HEK293 (cell line): ENCODE data around the gene CAMK2G.

Experiments
- HOXA7 ChIP-seq: sonication (generic); formaldehyde crosslinking; IDR thresholded peaks from 2 replicates; pipeline ENCODE4 v1.8.1; 2022; ENCODE audit warnings: missing genetic modification reagents, borderline replicate concordance
- PRDM1 ChIP-seq: fragments of 450-650 bp; formaldehyde crosslinking; IDR thresholded peaks from 2 replicates; pipeline ENCODE4; 2016; ENCODE audit warnings: missing biosample characterization, missing genetic modification characterization
- SETDB1 ChIP-seq: IDR thresholded peaks from one replicate; pipeline ENCODE4 v1.6.1; 2017; ENCODE audit warnings: mild to moderate bottlenecking, low read length, moderate library complexity, mixed read lengths; ENCODE audit not compliant: insufficient read length
- SP2 ChIP-seq: fragments of 450-650 bp; formaldehyde crosslinking; IDR thresholded peaks from 2 replicates; pipeline ENCODE4 v1.5.1; 2016; ENCODE audit warnings: missing biosample characterization, missing genetic modification characterization
- ZBTB21 ChIP-seq: fragments of 450-650 bp; formaldehyde crosslinking; IDR thresholded peaks from 2 replicates; pipeline ENCODE4 v1.5.1; 2017; ENCODE audit warnings: missing biosample characterization, missing genetic modification characterization
- ZBTB7A ChIP-seq: fragments of 450-650 bp; formaldehyde crosslinking; IDR thresholded peaks from 2 replicates; pipeline ENCODE4 v1.5.1; 2016; ENCODE audit warnings: low read depth, missing biosample characterization, missing genetic modification characterization
- ZNF138 ChIP-seq: fragments of 450-650 bp; formaldehyde crosslinking; IDR thresholded peaks from 2 replicates; pipeline ENCODE4 v1.5.1; 2016; ENCODE audit warnings: missing biosample characterization, missing genetic modification characterization, borderline replicate concordance
- ZNF510 ChIP-seq: fragments of 450-650 bp; formaldehyde crosslinking; IDR thresholded peaks from 2 replicates; pipeline ENCODE4 v1.5.1; 2018; ENCODE audit warnings: mild to moderate bottlenecking, missing genetic modification characterization, missing biosample characterization; ENCODE audit not compliant: insufficient replicate concordance
- ZNF558 ChIP-seq: fragments of 450-650 bp; formaldehyde crosslinking; IDR thresholded peaks from 2 replicates; pipeline ENCODE4 v1.5.1; 2016; ENCODE audit warnings: missing biosample characterization, missing genetic modification characterization
- TF ChIP-seq, protein P1 (sequence below): fragments of 450-650 bp; formaldehyde crosslinking; IDR thresholded peaks from 2 replicates; pipeline ENCODE4 v1.5.1; 2016; ENCODE audit warnings: missing biosample characterization, missing genetic modification characterization
- TF ChIP-seq, protein P2 (sequence below): fragments of 450-650 bp; formaldehyde crosslinking; IDR thresholded peaks from 2 replicates; pipeline ENCODE4 v1.5.1; 2016; ENCODE audit warnings: missing biosample characterization, missing genetic modification characterization
- TF ChIP-seq, protein P3 (sequence below): fragments of 450-650 bp; formaldehyde crosslinking; IDR thresholded peaks from 2 replicates; pipeline ENCODE4 v1.5.1; 2016; ENCODE audit warnings: missing biosample characterization, missing genetic modification characterization

DNA sequence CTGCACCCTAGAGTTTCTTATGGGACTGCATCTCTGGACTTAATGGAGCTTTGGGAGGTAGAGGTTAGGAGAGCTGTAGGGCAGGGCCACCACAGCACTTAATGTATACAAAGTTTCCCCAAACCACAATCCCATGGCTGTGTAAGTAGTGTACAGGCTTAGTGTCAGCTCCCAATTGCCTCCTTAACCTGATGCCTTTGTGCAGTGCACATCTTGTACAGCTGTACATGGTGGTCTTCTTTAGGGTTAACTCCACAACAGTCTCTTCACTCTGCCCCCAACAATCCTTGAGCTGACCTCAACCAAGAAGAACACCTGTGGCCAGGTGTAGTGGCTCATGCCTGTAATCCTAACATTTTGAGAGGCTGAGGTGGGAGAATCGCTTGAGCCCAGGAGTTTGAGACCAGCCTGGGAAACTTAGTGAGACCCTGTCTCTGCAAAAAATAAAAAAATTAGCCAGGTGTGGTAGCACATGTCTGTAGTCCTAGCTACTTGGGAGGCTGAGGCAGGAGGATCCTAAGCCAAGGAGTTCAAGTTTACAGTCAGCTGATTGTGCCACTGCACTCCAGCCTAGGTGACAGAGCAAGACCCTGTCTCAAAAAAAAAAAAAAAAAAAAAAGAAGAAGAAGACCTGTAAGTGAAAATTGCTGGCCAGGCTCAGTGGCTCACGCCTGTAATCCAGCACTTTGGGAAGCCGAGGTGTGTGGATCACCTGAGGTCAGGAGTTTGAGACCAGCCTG lies 43.4 kb upstream of the CAMK2G start:
- TF ChIP-seq HOXA7 (CRISPR knock-in tag) (no peak), PRDM1 (no peak), ZBTB7A (tag by site-specific recombination) (no peak), ZNF558 (tag by site-specific recombination) (no peak), ZNF510 (tag by site-specific recombination) (no peak), ZNF138 (no peak), SP2 (tag by site-specific recombination) (no peak), ZBTB21 (tag by site-specific recombination) (no peak), SETDB1 (no peak)
- TF ChIP-seq, protein P1, sequence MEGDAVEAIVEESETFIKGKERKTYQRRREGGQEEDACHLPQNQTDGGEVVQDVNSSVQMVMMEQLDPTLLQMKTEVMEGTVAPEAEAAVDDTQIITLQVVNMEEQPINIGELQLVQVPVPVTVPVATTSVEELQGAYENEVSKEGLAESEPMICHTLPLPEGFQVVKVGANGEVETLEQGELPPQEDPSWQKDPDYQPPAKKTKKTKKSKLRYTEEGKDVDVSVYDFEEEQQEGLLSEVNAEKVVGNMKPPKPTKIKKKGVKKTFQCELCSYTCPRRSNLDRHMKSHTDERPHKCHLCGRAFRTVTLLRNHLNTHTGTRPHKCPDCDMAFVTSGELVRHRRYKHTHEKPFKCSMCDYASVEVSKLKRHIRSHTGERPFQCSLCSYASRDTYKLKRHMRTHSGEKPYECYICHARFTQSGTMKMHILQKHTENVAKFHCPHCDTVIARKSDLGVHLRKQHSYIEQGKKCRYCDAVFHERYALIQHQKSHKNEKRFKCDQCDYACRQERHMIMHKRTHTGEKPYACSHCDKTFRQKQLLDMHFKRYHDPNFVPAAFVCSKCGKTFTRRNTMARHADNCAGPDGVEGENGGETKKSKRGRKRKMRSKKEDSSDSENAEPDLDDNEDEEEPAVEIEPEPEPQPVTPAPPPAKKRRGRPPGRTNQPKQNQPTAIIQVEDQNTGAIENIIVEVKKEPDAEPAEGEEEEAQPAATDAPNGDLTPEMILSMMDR (tag by site-specific recombination), result no peak
- TF ChIP-seq, protein P2, sequence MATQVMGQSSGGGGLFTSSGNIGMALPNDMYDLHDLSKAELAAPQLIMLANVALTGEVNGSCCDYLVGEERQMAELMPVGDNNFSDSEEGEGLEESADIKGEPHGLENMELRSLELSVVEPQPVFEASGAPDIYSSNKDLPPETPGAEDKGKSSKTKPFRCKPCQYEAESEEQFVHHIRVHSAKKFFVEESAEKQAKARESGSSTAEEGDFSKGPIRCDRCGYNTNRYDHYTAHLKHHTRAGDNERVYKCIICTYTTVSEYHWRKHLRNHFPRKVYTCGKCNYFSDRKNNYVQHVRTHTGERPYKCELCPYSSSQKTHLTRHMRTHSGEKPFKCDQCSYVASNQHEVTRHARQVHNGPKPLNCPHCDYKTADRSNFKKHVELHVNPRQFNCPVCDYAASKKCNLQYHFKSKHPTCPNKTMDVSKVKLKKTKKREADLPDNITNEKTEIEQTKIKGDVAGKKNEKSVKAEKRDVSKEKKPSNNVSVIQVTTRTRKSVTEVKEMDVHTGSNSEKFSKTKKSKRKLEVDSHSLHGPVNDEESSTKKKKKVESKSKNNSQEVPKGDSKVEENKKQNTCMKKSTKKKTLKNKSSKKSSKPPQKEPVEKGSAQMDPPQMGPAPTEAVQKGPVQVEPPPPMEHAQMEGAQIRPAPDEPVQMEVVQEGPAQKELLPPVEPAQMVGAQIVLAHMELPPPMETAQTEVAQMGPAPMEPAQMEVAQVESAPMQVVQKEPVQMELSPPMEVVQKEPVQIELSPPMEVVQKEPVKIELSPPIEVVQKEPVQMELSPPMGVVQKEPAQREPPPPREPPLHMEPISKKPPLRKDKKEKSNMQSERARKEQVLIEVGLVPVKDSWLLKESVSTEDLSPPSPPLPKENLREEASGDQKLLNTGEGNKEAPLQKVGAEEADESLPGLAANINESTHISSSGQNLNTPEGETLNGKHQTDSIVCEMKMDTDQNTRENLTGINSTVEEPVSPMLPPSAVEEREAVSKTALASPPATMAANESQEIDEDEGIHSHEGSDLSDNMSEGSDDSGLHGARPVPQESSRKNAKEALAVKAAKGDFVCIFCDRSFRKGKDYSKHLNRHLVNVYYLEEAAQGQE (tag by site-specific recombination), result no peak
- TF ChIP-seq, protein P3, sequence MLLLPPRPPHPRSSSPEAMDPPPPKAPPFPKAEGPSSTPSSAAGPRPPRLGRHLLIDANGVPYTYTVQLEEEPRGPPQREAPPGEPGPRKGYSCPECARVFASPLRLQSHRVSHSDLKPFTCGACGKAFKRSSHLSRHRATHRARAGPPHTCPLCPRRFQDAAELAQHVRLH (tag by site-specific recombination), result no peak
